ENCODE data around the gene CCNT2.
"Not testable (repeated sequence)": the region's sequence is repeated elsewhere in the genome, so short reads cannot be mapped to it uniquely, and the experiment has no call there.

CCNT2 gene

GRCh38 chr2:134918526-134919340 lies at the start of gene CCNT2:
CCNT2 (plus strand) TSS chr2:134918822; CDS start chr2:134918855, 33 bp downstream.
- peak; percentile 100 for DNase-seq (ENCODE audit: low spot score)

GRCh38 chr2:134869946-134870736 lies 48.5 kb upstream of the CCNT2 start:
- DNase-seq (ENCODE audit: low spot score) = no peak

- DNase-seq (ENCODE audit: low spot score) = no peak
Measured at GRCh38 chr2:134873152-134873551, 45.5 kb upstream of the CCNT2 start.

- DNase-seq (ENCODE audit: low spot score) = no peak
Measured at GRCh38 chr2:134875309-134875708, 43.3 kb upstream of the CCNT2 start.

GRCh38 chr2:134882773-134883172 lies 35.8 kb upstream of the CCNT2 start:
- DNase-seq (ENCODE audit: low spot score) = no peak

GRCh38 chr2:134883552-134884293 lies 34.9 kb upstream of the CCNT2 start:
- DNase-seq (ENCODE audit: low spot score) = no peak

GRCh38 chr2:134884435-134884834 lies 34.2 kb upstream of the CCNT2 start:
- no peak for DNase-seq (ENCODE audit: low spot score)

- no peak for DNase-seq (ENCODE audit: low spot score)
Measured at GRCh38 chr2:134892282-134893035, 26.2 kb upstream of the CCNT2 start.

- DNase-seq (ENCODE audit: low spot score) = no peak
Measured at GRCh38 chr2:134897932-134898331, 20.7 kb upstream of the CCNT2 start.

GRCh38 chr2:134899204-134899603 lies 19.4 kb upstream of the CCNT2 start:
- DNase-seq (ENCODE audit: low spot score) = no peak

GRCh38 chr2:134900151-134900550 lies 18.5 kb upstream of the CCNT2 start:
- no peak for DNase-seq (ENCODE audit: low spot score)

- DNase-seq (ENCODE audit: low spot score) = not testable (repeated sequence)
Measured at GRCh38 chr2:134903701-134904100, 14.9 kb upstream of the CCNT2 start.

GRCh38 chr2:134905168-134905567 lies 13.5 kb upstream of the CCNT2 start:
- no peak for DNase-seq (ENCODE audit: low spot score)

GRCh38 chr2:134906726-134907125 lies 11.9 kb upstream of the CCNT2 start:
- no peak for DNase-seq (ENCODE audit: low spot score)

GRCh38 chr2:134907441-134908116 lies 11.0 kb upstream of the CCNT2 start:
- not testable (repeated sequence) for DNase-seq (ENCODE audit: low spot score)

GRCh38 chr2:134910763-134911399 lies 7.7 kb upstream of the CCNT2 start:
- DNase-seq (ENCODE audit: low spot score) = no peak

GRCh38 chr2:134911400-134911785 lies 7.2 kb upstream of the CCNT2 start:
- DNase-seq (ENCODE audit: low spot score) = no peak

GRCh38 chr2:134912361-134912760 lies 6.3 kb upstream of the CCNT2 start:
- DNase-seq (ENCODE audit: low spot score) = no peak

GRCh38 chr2:134917360-134917865 lies 1.2 kb upstream of the CCNT2 start:
- DNase-seq (ENCODE audit: low spot score) = peak; percentile 8

GRCh38 chr2:134917888-134918525 lies 615 bp upstream of the CCNT2 start:
- peak; percentile 87 for DNase-seq (ENCODE audit: low spot score)

Data from CD4-positive, alpha-beta T cell treated with Interleukin-2 at 100 ng/mL for 4 hours (primary cell).